HepG2 (cell line): ENCODE measurements around the gene EDAR. TPM values are rescaled to one million over a fixed set of nuclear protein-coding genes. Genes with fewer than 3 reads are reported as not detected.

Experiments
- ARID3A ChIP-seq: IDR thresholded peaks from 2 replicates; pipeline ENCODE4 v1.6.1; 2012; ENCODE audit warnings: low read depth, low read length, improper control_type of control experiment
- CENPT ChIP-seq: sonication (generic); formaldehyde crosslinking; IDR thresholded peaks from 2 replicates; pipeline ENCODE4 v1.8.0; 2022; ENCODE audit warnings: low read depth, mild to moderate bottlenecking, moderate library complexity, missing genetic modification reagents
- HNF4A ChIP-seq: sonication (generic); formaldehyde crosslinking; IDR thresholded peaks from 2 replicates; pipeline ENCODE4 v1.4.0; 2020; ENCODE audit warnings: missing genetic modification reagents
- HNF4G ChIP-seq, 2 experiments: sonication (generic) in 1 of 2; formaldehyde crosslinking in 1 of 2; IDR thresholded peaks; 2 replicates each; pipeline versions ENCODE4 v1.4.0 to v1.6.1; 2011 to 2020; ENCODE audit warnings: borderline replicate concordance in 2 of 2, low read depth in 2 of 2, mild to moderate bottlenecking in 2 of 2, low read length in 1 of 2, missing genetic modification reagents in 1 of 2, moderate library complexity in 1 of 2
- LRRFIP1 ChIP-seq: sonication (generic); formaldehyde crosslinking; conservative IDR thresholded peaks from 2 replicates; pipeline ENCODE4 v1.4.0; 2020; ENCODE audit warnings: missing genetic modification reagents
- PAXIP1 ChIP-seq: sonication (generic); formaldehyde crosslinking; conservative IDR thresholded peaks from 2 replicates; pipeline ENCODE4 v1.4.0; 2020; ENCODE audit warnings: mild to moderate bottlenecking, missing genetic modification reagents, moderate library complexity
- PHF5A ChIP-seq: IDR thresholded peaks from one replicate; pipeline ENCODE4 v1.6.1; 2018; ENCODE audit warnings: low read depth, missing genetic modification reagents; ENCODE audit not compliant: unreplicated experiment
- POGZ ChIP-seq: sonication (generic); formaldehyde crosslinking; IDR thresholded peaks from 2 replicates; pipeline ENCODE4 v1.4.0; 2020; ENCODE audit warnings: mild to moderate bottlenecking, missing genetic modification reagents
- SP5 ChIP-seq: IDR thresholded peaks from 2 replicates; pipeline ENCODE4 v1.6.1; 2016; ENCODE audit warnings: low read depth, borderline replicate concordance
- SRSF9 ChIP-seq: fragments of 200-400 bp; formaldehyde crosslinking; IDR thresholded peaks from 2 replicates; pipeline ENCODE4 v1.6.1; 2018; ENCODE audit warnings: borderline replicate concordance, mild to moderate bottlenecking, low read depth, low read length; ENCODE audit not compliant: insufficient read depth, poor library complexity, severe bottlenecking
- TARDBP ChIP-seq: sonication (generic); formaldehyde crosslinking; IDR thresholded peaks from 2 replicates; pipeline ENCODE4 v1.8.0; 2022; ENCODE audit warnings: mild to moderate bottlenecking, missing genetic modification reagents
- TCF7L2 ChIP-seq: IDR thresholded peaks from 2 replicates; pipeline ENCODE4 v1.6.1; 2011; ENCODE audit warnings: mild to moderate bottlenecking, low read depth, low read length, moderate library complexity
- ZBTB7B ChIP-seq: sonication (generic); formaldehyde crosslinking; IDR thresholded peaks from 2 replicates; pipeline ENCODE4 v1.4.0; 2020; ENCODE audit warnings: missing genetic modification reagents
- ZMYM4 ChIP-seq: sonication (generic); formaldehyde crosslinking; IDR thresholded peaks from 2 replicates; pipeline ENCODE4 v1.8.1; 2023; ENCODE audit warnings: mild to moderate bottlenecking, missing genetic modification reagents
- ZNF496 ChIP-seq: sonication (generic); formaldehyde crosslinking; IDR thresholded peaks from 2 replicates; pipeline ENCODE4 v1.8.1; 2023; ENCODE audit warnings: mild to moderate bottlenecking, moderate library complexity, missing genetic modification reagents; ENCODE audit not compliant: insufficient replicate concordance
- ZNF800 ChIP-seq: sonication (generic); formaldehyde crosslinking; IDR thresholded peaks from 2 replicates; pipeline ENCODE4 v1.4.0; 2020; ENCODE audit warnings: missing genetic modification reagents
- ZZZ3 ChIP-seq: sonication (generic); formaldehyde crosslinking; IDR thresholded peaks from 2 replicates; pipeline ENCODE4 v1.4.0; 2020; ENCODE audit warnings: missing genetic modification reagents, mild to moderate bottlenecking, borderline replicate concordance
- polyA plus RNA-seq, 8 experiments: library from polyadenylated mRNA; depleted of rRNA in 3 of 8; stranded (reverse) in 7 of 8; unstranded in 1 of 8; fragments of >200 nt; fragmentation: Illumina TruSeq in 4 of 8; extraction: Trizol in 4 of 8; gene quantifications; 2 replicates each; pipeline versions ENCODE4 v1.2.1 to v1.2.3, GENCODE V29; 2011 to 2016; ENCODE audit warnings: low read depth in 4 of 8, missing spikeins in 1 of 8, mixed read lengths in 1 of 8; ENCODE audit not compliant: insufficient read depth in 1 of 8
- total RNA-seq, 5 experiments: library from RNA; depleted of rRNA; stranded (reverse); fragments of >200 nt; fragmentation: Illumina TruSeq; extraction: Trizol; gene quantifications; 2 replicates each; pipeline ENCODE4 v1.2.3, GENCODE V29; 2016; ENCODE audit warnings: low read depth in 1 of 5

EDAR gene
- total and polyA plus RNA-seq, 2 of the 13 experiments (the other 11 are each of a cell fraction or from before 2014, with no cell fraction given), result not detected

- TF ChIP-seq ARID3A, result no peak
- TF ChIP-seq HNF4A (CRISPR knock-in tag), result peak; percentile 63
- TF ChIP-seq ZNF800, result no peak
- 0 out of 2 replicates have a peak, but pooled peaks have one; percentile 30 for TF ChIP-seq ZMYM4
- 0 out of 2 replicates have a peak, but pooled peaks have one; percentile 15 for TF ChIP-seq POGZ (CRISPR knock-in tag)
- TF ChIP-seq TARDBP (CRISPR knock-in tag), result 0 out of 2 replicates have a peak, but pooled peaks have one; percentile 25
- TF ChIP-seq TCF7L2, result no peak
- TF ChIP-seq PAXIP1 (CRISPR knock-in tag), result peak; percentile 44
- TF ChIP-seq ZBTB7B (CRISPR knock-in tag), result 0 out of 2 replicates have a peak, but pooled peaks have one; percentile 26
- no peak for TF ChIP-seq ZZZ3 (CRISPR knock-in tag)
- peak; percentile 47; the same call in 1 of the 2 replicates for TF ChIP-seq HNF4G (IDR thresholded peaks at IDR 0.05; ENCODE audit: borderline replicate concordance, low read depth, low read length)
- TF ChIP-seq HNF4G (CRISPR knock-in tag; IDR thresholded peaks at IDR 0.05; ENCODE audit: borderline replicate concordance, low read depth), result no peak
- no peak for TF ChIP-seq LRRFIP1 (CRISPR knock-in tag)
- TF ChIP-seq ZNF496 (CRISPR knock-in tag), result no peak
- TF ChIP-seq SRSF9, result no peak
- TF ChIP-seq PHF5A (CRISPR knock-in tag), result no peak
- no peak for TF ChIP-seq CENPT
- TF ChIP-seq SP5 (CRISPR knock-in tag), result no peak
These were observed 4.3 kb upstream of the EDAR start (continued) for GRCh38 chr2:108993095-108993937.
